GM18858 (cell line): ENCODE results near the gene GATA5.

Experiments
- ATAC-seq: cut with Tn5 transposase; IDR thresholded peaks from one replicate; pipeline ENCODE4 v1.9.1; 2021; ENCODE audit not compliant: unreplicated experiment

Gene GATA5

DNA sequence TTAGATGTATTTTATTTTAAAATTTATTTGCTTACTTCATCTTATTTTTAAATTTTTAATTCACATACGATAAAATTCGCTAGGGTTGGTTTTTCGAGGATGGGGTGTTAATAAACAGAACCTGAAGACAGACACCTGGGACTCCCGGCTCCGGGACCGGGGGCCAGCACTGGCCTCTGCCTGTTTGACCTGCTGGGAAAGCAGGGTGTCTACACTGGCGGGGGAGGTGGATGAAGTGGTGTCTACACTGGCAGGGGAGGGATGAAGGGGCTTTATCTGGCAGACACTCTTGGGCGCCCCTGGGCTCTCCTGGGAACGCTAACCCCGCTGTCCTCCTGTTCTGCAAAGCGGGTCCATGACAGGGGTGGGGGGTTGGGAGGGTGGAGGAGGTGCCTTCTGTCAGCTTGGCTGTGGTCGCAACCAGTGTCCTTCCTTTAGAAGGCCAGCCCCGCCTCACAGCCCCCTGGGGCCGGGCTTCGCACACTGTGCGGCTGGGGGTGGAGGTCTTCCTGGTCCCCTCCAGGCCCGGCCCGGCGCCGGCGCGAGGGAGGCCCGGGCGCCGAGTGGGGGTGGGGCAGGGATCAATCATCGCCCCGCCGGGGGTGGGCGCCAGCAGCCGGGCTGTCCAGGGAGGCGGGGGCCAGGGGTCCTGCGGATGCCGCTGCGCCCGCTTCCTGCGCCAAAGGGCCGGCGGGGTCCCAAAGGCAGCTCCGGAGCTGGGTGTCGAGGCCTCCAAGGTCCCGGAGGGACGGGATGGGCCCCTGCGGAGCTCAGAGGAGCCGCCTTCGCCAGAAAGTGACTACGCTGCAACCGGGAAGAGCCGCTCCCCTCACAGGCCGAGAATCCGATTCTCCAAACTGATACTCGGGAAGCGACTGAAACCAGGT lies 1.8 kb downstream of the GATA5 start:
- ATAC-seq = no peak

DNA sequence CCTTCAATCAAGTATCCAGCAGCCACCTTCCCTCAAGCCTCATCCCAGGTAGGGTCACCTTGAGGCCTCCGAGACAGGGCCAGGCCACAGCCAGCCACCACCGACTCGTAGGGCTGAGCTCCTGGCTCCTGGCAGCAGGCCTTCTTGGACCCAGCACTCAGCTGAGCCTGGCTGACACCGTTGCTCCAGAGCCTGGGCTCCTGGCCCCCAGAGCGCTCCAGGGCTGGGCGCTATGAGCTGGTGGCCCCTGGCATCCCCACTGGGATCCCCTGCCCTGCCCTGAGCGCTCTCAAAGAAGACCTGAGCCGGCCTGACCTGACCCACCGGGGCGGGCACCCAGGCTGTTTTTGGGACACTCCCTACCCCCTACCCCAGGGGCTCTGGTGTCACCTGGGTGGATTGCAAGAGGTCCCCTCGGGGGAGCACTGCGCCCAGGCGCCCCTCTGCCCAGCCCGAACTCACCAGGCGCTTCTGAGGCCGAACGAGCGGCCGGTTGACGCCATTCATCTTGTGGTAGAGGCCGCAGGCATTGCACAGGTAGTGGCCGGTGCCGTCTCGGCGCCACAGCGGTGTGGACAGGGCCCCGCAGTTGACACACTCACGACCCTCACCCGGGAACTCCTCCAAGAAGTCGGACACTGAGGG lies 2.7 kb downstream of the GATA5 start:
- no peak for ATAC-seq

DNA sequence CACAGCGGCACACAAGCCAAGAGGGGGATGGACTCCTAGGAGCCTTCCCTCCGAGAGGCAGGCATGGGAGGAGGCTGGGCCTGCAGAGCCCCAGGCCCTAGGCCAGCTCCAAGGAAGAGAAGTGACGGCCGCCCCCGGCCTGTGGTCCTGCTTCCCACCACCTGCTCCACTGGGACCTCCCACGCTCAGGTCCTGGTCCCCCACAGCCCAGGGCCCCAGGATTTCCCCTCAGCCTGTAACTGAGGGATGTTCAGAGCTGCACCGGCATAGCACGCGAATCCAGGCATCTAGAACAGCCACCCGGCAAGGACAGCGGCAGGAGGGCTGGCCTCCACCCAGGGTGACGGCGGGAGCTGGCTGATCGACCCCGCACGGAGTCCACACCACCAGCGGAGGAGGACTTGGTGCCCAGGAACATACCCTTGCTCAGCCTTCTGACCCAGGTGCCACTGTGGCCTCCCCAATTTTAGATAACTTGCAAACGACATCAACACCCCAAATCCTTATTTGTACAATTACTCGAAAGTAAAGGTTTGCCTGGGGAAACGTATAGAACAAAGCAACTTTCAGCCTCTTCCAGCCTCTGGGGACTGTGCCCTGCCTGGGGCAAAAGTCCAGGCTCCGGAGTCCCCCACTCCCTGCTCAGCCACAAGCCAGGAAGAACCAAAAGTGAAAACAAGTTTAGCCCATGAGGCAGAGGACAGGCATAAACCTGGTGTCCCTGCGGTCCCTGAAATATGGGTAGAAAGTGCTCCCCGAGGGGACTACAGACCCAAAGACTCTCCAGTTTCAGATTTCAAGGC lies 3.5 kb downstream of the GATA5 start:
- ATAC-seq = no peak

DNA sequence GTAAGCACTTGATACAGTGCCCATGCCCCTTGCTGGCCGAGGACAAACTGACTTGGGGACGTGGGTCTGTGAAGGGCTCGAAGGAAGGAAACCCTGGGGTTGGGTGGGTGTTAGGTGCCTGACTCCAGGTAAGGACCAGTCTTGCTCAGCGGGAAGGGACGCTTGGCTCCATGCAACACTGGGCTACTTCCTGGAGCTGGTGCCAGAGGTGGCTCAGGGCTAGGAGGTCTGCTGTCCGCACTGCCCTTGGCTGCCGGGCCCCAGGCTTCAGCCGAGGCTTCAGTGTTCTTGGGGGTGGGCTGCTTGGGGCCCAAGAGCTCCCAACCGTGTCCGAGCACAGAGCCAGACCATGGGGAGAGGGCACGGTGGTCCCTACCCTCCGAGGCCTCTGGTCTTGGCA lies 5.3 kb downstream of the GATA5 start:
- ATAC-seq = no peak

DNA sequence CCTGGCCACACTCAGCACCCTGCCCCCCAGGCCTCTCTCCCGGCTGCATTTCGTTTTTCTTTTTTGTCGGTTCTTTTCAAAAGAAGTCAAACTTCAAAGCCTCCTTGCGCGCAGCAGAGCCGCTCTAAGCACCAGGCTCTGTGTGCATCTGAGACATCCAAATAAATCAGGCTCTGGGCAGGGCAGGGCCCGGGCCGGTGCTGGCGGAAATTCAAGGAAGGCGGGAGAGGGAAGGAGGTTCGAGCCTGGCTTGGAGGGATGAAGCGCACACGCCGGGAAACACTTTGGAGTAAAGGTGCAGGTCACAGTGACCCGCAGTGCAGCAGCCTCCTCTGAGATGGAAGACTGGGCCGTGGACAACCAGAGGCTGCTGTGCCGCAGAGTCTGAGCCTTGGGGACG lies 5.8 kb downstream of the GATA5 start:
- ATAC-seq = no peak

DNA sequence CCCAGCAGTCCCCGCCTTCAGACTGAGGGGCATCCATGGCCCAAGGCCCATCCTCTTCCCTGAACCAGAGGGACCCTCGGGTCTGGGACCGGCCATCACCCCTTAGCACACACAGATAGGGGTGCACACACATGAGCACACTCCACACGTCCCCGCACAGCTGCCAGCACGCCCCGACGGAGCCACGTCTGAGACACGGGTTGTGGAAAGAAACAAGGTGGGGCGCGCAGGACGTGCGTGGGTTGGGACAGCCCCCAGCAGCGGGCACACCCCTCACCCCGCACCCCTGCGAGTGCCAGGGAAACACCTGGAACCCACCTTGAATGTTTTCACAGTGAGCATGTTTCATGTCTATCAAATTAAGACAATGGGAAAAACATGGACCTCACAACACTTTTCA lies 6.4 kb downstream of the GATA5 start:
- ATAC-seq = no peak

DNA sequence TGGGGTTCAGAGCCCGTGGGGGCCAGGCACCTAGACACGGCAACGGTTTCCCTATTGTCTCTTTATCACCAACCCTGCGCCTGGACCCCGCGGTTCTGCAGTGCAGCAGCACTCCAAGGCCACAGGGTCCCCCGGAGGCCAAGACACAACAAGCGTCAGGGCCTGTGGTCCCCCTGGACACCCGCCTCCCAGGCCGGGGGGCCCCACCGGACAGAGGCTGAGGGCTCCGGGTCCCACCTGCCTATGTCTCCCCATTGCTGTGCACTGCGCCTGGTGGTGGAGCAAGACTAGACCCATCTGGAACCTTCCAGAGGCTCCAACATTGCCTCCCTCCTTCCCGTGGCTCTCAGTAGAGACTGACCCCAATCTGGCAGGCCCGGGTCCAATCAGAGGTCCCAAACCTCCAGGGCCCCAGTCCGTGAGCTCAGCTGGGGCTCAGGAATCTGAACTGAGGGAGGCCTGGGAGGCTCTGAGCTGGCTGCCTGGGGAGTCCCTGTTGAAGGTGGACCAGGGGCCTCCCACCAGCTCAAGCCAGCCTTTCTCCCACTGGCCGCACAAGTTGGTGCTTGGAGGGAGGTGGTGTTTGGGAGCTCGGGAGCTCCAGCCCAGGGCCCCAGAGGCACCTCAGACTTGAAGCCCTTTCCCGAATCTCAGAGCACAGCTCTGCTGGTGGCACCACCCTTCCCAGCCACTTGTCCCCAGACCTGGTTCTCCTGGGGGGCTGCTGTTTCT lies 8.8 kb downstream of the GATA5 start:
- no peak for ATAC-seq

DNA sequence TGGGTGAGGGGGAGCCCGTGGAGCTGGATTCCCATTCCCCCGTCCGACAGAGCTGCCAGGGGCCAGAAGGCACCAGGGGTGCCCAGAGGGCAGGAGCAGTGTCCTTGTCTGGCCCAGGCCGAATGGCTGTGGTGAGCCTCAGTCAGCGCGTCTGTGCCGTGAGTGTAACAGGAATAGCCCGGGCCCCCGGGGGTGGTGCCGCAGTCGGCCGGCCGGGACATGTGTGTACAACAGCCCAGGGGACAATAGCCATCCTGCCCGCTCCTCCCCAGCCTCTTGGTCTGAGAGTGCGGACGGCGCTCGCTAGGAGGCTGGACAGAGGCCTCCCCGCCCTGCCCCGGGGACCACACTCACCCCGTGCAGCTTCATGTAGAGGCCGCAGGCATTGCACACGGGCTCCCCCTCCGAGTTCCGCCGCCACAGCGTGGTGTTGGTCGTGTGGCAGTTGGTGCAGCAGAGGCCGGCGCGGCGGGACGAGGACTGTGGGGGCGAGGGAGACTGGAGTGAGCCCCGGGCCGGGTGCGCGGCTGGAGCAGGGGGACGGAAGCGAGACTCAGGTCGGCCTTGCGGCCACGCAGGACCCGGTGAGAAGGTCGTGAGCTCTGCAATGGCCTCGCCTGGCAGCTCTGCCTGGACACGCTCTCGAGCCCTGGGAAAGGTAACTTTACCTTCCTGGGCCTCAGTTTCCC lies 9.6 kb downstream of the GATA5 start:
- no peak for ATAC-seq

DNA sequence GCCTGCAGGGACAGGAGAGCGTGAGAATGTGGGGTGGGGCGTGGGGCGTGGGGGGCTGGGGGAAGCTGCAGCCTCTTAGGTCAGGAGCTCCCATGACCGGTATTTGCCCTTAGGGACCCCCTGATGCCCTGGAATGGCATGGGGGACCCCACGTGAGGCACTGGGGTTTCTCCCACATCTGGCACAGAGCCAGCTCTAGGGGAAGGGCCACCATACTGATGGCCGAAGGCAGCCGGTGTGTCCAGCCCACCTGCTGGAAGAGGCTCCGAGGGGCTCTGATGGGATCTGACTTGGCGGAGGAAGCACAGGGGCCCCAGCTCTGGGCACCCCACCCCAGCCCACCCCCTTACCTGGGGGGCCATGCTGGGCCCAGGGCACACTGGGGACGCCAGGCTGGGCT lies 10.8 kb downstream of the GATA5 start:
- ATAC-seq = no peak

DNA sequence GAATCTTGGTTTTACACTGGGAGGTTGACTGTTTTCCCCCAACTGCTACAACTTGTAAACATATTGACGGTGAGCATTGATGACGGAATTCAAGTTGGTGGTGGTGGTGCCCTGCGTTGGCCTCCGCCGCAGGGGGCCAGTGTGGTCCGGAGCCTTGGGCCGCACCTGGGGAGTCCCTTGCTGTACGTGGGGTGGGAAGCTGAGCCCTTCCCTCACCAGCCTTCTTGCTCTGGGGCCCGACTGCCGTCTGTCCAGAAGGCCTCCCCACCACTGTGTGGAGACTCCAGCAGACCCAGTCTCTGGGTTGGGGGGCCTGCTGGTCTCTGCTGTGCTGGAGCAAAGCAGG lies 11.4 kb downstream of the GATA5 start:
- no peak for ATAC-seq

DNA sequence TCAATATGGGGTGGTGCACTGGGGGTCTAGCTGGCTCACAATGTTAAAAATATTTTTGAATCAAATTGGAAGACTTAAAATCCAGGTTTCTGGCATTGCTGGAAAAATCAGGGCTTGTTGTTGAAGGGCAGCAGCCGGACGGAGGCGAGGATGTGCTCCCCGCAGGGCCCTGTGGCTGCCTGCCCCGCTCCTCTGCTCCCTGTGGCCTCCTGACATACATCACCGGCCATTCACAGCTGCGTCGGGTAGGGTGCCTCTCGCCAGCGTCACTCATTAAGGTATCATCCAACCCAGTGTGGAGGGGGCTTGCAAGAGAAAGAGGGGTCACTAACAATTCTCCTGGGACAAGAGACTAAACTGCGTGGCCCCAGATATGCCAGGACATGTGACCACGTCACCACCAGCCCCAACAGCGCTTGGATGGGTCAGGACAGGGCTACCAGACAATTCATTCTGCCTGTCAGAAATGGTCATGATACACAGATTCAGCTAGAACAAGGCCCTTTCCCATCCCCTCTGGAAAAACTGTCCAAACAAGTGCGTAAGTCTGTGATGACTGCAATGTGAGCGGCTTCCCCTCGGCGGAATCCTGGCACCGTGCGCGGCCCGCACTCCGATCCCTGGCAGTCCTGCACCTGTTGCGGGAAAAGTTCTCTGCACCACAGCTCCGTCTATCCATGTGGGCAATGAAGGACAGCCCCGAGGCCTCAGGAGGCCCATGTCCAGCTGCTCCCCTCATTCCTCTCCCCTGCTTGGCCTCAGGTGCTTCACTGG lies 12.0 kb downstream of the GATA5 start:
- no peak for ATAC-seq

DNA sequence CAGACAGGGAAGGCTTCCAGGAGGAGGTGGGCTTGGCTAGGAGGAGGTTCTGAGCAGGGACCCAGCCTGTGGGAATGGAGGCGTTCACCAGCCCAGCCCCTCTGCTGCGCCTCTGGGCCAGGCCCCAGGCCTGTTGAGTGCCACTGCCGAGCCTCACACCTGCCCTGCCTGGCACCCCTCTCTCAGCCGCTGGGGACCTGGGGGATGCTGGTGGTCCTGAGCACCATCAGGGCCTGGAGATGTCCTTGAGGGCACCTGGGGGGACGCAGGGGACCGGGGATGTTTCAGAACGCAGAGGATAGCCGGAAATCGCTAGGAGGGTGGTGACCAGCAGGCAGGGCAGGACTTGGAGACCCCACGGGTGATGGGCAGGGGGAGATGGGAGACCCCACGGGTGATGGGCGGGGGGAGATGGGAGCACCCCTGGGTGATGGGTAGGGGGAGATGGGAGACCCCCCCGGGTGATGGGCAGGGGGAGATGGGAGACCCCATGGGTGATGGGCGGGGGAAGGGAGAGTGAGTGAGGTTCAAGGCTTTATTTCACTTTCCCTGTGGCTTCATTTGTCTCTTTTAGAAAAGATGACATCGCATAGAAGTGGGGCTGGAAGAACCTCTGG lies 12.7 kb downstream of the GATA5 start:
- ATAC-seq = no peak

DNA sequence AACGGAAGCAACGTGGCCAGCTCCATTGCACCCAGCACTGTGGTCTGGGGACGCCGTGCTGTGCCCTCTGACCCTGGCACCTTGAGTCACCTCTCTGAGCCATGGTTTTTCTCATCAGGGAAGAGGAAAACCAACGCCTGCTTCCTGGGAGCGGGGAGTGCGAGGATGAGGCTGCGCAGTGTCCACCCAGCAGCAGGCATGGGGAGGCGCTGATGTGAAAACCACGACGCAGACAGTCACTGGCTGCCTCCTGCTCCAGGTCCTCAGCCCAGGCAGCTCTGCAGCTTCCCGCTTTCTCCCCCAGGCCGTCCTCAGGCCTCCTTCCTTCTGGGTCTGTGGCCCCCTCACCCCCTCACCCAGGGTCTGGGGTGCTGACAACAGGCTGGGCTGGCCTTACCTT lies 14.0 kb downstream of the GATA5 start:
- no peak for ATAC-seq

DNA sequence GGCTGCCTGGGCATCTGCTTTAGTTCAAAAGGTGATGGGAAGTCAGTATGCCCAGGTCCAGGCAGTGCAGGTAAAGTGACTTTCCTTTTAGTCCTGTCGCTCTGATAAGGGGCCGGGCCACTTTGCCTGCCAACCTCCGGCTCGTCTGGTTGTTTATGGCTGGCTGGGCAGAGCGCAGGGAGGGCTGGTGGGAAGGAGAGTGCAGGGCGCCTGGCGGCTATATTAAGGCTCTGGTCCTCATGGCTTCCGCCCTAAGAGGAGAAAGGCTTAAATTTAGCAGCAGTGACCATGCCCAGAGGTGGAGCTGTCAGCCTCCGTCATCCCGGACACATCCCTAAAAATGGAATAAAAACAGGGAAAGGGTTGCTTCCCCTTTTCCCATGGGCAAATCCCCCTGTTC lies 14.6 kb downstream of the GATA5 start:
- no peak for ATAC-seq

DNA sequence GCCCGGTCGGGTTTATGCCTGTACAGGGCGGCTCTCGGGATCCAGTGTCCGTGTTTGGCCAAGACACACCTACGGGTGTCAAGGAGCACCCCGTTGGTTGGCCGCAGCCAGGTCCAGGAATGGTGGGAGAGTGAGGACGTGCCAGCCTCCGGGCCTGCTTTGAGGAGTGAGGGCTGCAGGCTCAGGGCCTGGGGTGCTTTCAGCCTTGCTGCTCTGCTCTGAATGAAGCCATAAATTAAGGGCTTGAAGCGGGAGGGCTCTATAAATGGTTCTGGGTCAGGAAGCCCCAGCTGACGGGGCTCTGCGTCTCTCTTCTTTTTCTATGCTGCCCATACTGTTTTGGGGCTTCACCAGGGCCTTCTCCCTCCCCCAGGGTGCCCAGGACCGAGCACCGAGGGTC lies 15.1 kb downstream of the GATA5 start:
- ATAC-seq = no peak

DNA sequence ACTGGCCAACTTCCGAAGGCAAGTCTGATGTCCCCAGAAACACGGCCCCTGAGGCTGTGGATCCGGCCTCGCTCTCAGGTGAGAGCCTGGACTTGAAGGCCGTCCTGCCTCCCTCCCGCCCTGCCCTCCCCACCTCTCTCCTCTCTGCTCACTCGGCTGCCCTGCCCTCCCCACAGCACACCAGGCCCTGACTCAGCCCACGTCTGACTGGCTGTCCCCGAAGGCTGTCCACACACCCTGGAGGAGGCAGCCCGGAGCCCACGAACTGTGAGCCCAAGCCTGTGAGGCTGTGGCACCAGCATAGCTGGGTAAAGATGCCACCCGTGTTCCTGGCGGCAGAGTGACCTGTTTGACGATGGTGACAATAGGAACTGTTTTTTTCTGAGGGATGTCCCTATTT lies 16.3 kb downstream of the GATA5 start:
- no peak for ATAC-seq

DNA sequence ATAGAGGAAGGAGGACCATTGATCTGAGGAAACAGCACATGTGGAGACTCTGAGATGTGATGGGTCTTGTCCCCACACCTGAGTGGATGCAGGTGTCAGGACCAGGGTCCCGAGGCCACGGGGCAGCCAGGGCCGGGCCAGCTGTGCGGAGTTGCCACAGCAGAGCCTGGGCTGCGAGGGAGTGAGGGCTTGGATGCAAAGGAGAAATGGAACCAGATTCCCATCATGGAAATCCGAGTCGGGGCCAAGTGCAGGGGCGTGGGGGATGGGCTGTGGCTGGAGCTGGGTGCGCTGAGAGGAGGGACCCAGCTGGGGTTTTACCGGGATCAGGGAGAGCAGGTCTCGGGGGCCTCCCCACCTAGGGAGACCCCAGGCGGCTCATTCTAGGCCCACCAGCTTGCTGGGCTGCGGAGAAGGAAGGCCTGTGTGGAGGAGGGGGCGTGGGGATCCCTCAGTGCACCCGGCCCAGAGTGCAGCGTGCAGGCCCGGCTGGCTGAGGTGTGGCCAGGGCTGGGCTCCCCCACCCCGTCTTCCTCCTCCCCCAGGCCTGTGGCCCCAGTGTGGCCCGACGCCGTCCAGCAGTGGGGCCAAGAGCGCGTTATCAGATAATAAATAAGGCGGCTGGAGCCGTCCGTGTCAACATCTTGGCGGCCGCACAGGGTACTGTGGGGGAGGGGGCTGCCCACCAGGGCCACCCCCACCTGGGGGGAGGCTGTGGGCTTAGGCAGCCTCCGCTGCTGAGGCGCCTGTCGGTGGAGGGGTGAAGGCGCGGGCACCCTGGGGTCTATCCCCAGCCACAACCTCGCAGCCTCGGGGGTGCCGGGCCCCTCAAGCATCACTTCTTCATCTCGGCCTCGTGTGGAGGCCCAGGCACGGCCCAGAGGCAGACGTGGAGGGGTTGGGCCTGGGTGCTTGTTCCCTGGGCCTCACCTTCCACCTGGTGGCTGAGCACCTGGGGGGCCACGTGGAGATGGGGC lies 17.2 kb downstream of the GATA5 start:
- ATAC-seq = no peak

DNA sequence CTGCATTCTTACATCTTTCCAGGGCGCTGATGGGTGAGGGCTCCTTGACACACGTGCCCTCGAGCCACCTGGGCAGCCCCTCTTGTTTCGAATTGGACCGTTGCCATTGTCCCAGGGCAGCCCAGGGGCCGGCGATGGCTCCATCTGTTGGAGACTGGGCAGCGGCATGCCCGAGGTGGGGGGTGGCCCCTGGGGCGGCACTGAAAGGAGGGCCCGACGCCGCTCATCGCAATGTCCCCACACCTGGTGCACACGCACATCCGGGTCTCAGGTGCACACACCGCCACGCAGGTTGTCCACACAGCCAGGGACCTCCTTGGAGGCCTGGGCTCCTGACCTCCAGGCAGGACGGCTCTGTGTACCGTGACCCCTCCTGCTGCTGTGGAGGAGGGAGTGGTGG lies 18.0 kb downstream of the GATA5 start:
- no peak for ATAC-seq
